Mammary epithelial cell (primary cell): ENCODE measurements around the gene BHLHE40.

Experiments
- CTCF ChIP-seq, 2 donors: IDR thresholded peaks in 1 of 2; conservative IDR thresholded peaks in 1 of 2; 2 replicates each; pipeline ENCODE4 v1.5.1; 2011 to 2012; ENCODE audit warnings: inconsistent platforms in 2 of 2, low read length in 2 of 2, mild to moderate bottlenecking in 2 of 2, control low read depth in 1 of 2, low read depth in 1 of 2; ENCODE audit not compliant: insufficient read depth in 1 of 2; ENCODE audit errors: extremely low read depth in 1 of 2
- EZH2 ChIP-seq: IDR thresholded peaks from 2 replicates; pipeline ENCODE4 v1.6.1; 2012; ENCODE audit warnings: low read length, inconsistent platforms, borderline replicate concordance

DNA sequence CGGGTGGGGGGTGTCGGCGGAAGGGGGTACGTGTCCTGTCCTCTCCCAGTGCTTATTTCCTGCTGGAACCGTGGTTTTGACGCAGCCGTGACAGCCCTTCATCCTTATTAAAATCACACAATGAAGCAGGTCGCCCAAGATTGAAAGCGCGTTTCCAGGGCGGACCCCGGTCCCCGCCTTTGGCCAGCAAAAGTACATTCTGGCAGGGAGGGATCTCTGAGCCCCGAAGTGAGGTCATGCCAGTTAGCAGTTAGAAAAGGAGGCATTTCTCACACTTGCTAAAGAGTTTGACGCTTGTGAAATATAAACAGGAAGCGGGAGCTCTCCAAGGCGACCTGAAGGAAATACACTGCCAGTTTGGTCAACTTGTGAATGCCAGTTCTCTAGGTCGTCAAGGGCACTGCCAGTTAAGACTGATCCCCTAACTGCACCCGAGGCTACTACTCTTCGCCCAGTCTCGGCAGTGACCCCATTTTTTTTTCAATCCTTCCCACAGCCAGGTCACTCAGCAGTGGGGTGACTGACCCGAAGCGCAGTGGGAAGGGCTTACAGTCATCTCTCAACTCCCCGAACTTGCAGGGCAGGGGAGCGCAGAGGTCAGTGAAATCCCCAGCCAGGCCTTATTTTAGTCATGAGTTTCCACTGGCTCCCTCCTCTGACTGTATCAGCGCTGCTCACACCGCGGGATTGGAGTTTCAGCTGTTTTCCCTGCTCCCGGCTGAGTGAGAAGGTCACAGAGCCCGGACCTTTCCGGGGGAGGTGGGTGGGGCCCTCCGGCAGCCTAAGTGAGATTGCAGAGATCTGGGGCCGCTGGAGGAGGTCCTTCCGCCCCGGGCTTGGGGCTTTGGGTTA, 2.0 kb upstream of the BHLHE40 start:
- TF ChIP-seq CTCF (conservative IDR thresholded peaks at IDR 0.05 in 1 of 2, IDR thresholded peaks at IDR 0.05 in 1 of 2; ENCODE audit: extremely low read depth in 1 of 2, insufficient read depth in 1 of 2, low read depth in 1 of 2, low read length in 2 of 2) (peak in 1 of 2 donors; percentile 25), EZH2 (no peak)
